ENCODE measurements around the gene FHOD1.

FHOD1 gene

GRCh38 chr16:67260426-67261063, 13.3 kb upstream of the FHOD1 start:
- Histone ChIP-seq H3K4me1 (peaks cover 12% of the 10 kb centered on the region), H3K4me3 (ENCODE audit: low read depth, low read length) (no peak overlapping the region), H3K36me3 (ENCODE audit: control insufficient read depth, insufficient read depth, low read length) (no peaks in the 10 kb centered on the region), H2AFZ (peak overlapping the region; percentile 72), H3K9ac (no peak overlapping the region), H3K4me2 (ENCODE audit: low read length) (no peak overlapping the region), H3K27me3 (ENCODE audit: control insufficient read depth, insufficient read depth, low read length) (no peaks in the 10 kb centered on the region), H3K79me2 (no peaks in the 10 kb centered on the region), H3K9me3 (ENCODE audit: control insufficient read depth, low read length) (no peaks in the 10 kb centered on the region), H3K27ac (no peak overlapping the region)
- peak; percentile 66 for TF ChIP-seq CTCF (IDR thresholded peaks at IDR 0.05)

- no peak for TF ChIP-seq CTCF (IDR thresholded peaks at IDR 0.05)
- no peak overlapping the region for H3K9ac ChIP-seq
- H3K36me3 ChIP-seq (ENCODE audit: control insufficient read depth, insufficient read depth, low read length): no peaks in the 10 kb centered on the region
- no peaks in the 10 kb centered on the region for H3K27me3 ChIP-seq (ENCODE audit: control insufficient read depth, insufficient read depth, low read length)
- H3K4me2 ChIP-seq (ENCODE audit: low read length): no peak overlapping the region
- H3K4me3 ChIP-seq (ENCODE audit: low read depth, low read length): no peak overlapping the region
- no peaks in the 10 kb centered on the region for H3K9me3 ChIP-seq (ENCODE audit: control insufficient read depth, low read length)
- H2AFZ ChIP-seq: no peak overlapping the region
- H3K27ac ChIP-seq: no peak overlapping the region
- peaks cover 12% of the 10 kb centered on the region for H3K4me1 ChIP-seq
- H3K79me2 ChIP-seq: no peaks in the 10 kb centered on the region
Observed at GRCh38 chr16:67259705-67260104, 12.4 kb upstream of the FHOD1 start.

GRCh38 chr16:67258161-67258835, 11.0 kb upstream of the FHOD1 start:
- Histone ChIP-seq H3K27me3 (ENCODE audit: control insufficient read depth, insufficient read depth, low read length) (no peaks in the 10 kb centered on the region), H3K9me3 (ENCODE audit: control insufficient read depth, low read length) (no peaks in the 10 kb centered on the region), H3K4me1 (peaks cover 12% of the 10 kb centered on the region), H3K27ac (peak overlapping the region; percentile 32), H3K36me3 (ENCODE audit: control insufficient read depth, insufficient read depth, low read length) (no peaks in the 10 kb centered on the region), H3K4me3 (ENCODE audit: low read depth, low read length) (no peak overlapping the region), H3K79me2 (no peaks in the 10 kb centered on the region), H2AFZ (peak overlapping the region; percentile 64), H3K9ac (no peak overlapping the region), H3K4me2 (ENCODE audit: low read length) (no peak overlapping the region)
- no peak for TF ChIP-seq CTCF (IDR thresholded peaks at IDR 0.05)

GRCh38 chr16:67257486-67258160, 10.3 kb upstream of the FHOD1 start:
- no peak overlapping the region for H3K9ac ChIP-seq
- no peaks in the 10 kb centered on the region for H3K27me3 ChIP-seq (ENCODE audit: control insufficient read depth, insufficient read depth, low read length)
- H3K4me2 ChIP-seq (ENCODE audit: low read length): no peak overlapping the region
- H3K27ac ChIP-seq: peak overlapping the region; percentile 32
- no peaks in the 10 kb centered on the region for H3K79me2 ChIP-seq
- no peaks in the 10 kb centered on the region for H3K9me3 ChIP-seq (ENCODE audit: control insufficient read depth, low read length)
- no peak for TF ChIP-seq CTCF (IDR thresholded peaks at IDR 0.05)
- no peak overlapping the region for H3K4me3 ChIP-seq (ENCODE audit: low read depth, low read length)
- H2AFZ ChIP-seq: peak overlapping the region; percentile 64
- no peaks in the 10 kb centered on the region for H3K36me3 ChIP-seq (ENCODE audit: control insufficient read depth, insufficient read depth, low read length)
- peaks cover 12% of the 10 kb centered on the region for H3K4me1 ChIP-seq
